HL-60 (cell line): ENCODE data around the gene ZBTB46.

Experiments used
- DNase-seq, 2 experiments: peaks; one replicate each; pipeline ENCODE4 v3.0.0-alpha.2; 2010 to 2020; ENCODE audit warnings: low read depth in 1 of 2, low spot score in 1 of 2
- H3K27ac ChIP-seq: fragments of 250-450 bp; sonication (Bioruptor Pico); replicated peaks from 2 replicates; pipeline ENCODE4 v1.5.1; 2020; ENCODE audit warnings: mild to moderate bottlenecking, moderate library complexity
- H3K27me3 ChIP-seq: fragments of 250-450 bp; sonication (Bioruptor Pico); 2 replicates; pipeline ENCODE4 v1.5.1; 2021; ENCODE audit warnings: mild to moderate bottlenecking, moderate library complexity; ENCODE audit not compliant: insufficient read depth, poor library complexity, severe bottlenecking
- H3K4me3 ChIP-seq: replicated peaks from 2 replicates; pipeline ENCODE4 v1.5.1; 2011; ENCODE audit warnings: mild to moderate bottlenecking, control low read depth, low read length; ENCODE audit not compliant: insufficient read depth
- GABPA ChIP-seq: IDR thresholded peaks from 2 replicates; pipeline ENCODE4 v1.6.1; 2012; ENCODE audit warnings: low read depth
- POLR2AphosphoS5 ChIP-seq: IDR thresholded peaks from 2 replicates; pipeline ENCODE4 v1.6.1; 2012; ENCODE audit warnings: low read depth
- SPI1 ChIP-seq: IDR thresholded peaks from 2 replicates; pipeline ENCODE4 v1.6.1; 2012; ENCODE audit warnings: low read depth, mild to moderate bottlenecking, borderline replicate concordance
- TF ChIP-seq, protein P1 (sequence below): IDR thresholded peaks from 2 replicates; pipeline ENCODE4 v1.6.1; 2012; ENCODE audit warnings: low read depth; ENCODE audit not compliant: insufficient replicate concordance
- TF ChIP-seq, protein P2 (sequence below): IDR thresholded peaks from one replicate; pipeline ENCODE4 v1.5.1; 2011; ENCODE audit warnings: low read length, control low read depth, inconsistent platforms; ENCODE audit not compliant: insufficient read depth

ZBTB46 gene

GRCh38 chr20:63836458-63837344 is 5.6 kb upstream of the ZBTB46 start:
- H3K27ac ChIP-seq, result no peak overlapping the region
- no peak for TF ChIP-seq GABPA
- TF ChIP-seq, protein P1, sequence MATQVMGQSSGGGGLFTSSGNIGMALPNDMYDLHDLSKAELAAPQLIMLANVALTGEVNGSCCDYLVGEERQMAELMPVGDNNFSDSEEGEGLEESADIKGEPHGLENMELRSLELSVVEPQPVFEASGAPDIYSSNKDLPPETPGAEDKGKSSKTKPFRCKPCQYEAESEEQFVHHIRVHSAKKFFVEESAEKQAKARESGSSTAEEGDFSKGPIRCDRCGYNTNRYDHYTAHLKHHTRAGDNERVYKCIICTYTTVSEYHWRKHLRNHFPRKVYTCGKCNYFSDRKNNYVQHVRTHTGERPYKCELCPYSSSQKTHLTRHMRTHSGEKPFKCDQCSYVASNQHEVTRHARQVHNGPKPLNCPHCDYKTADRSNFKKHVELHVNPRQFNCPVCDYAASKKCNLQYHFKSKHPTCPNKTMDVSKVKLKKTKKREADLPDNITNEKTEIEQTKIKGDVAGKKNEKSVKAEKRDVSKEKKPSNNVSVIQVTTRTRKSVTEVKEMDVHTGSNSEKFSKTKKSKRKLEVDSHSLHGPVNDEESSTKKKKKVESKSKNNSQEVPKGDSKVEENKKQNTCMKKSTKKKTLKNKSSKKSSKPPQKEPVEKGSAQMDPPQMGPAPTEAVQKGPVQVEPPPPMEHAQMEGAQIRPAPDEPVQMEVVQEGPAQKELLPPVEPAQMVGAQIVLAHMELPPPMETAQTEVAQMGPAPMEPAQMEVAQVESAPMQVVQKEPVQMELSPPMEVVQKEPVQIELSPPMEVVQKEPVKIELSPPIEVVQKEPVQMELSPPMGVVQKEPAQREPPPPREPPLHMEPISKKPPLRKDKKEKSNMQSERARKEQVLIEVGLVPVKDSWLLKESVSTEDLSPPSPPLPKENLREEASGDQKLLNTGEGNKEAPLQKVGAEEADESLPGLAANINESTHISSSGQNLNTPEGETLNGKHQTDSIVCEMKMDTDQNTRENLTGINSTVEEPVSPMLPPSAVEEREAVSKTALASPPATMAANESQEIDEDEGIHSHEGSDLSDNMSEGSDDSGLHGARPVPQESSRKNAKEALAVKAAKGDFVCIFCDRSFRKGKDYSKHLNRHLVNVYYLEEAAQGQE, result no peak
- no peak for TF ChIP-seq SPI1
- TF ChIP-seq, protein P2, sequence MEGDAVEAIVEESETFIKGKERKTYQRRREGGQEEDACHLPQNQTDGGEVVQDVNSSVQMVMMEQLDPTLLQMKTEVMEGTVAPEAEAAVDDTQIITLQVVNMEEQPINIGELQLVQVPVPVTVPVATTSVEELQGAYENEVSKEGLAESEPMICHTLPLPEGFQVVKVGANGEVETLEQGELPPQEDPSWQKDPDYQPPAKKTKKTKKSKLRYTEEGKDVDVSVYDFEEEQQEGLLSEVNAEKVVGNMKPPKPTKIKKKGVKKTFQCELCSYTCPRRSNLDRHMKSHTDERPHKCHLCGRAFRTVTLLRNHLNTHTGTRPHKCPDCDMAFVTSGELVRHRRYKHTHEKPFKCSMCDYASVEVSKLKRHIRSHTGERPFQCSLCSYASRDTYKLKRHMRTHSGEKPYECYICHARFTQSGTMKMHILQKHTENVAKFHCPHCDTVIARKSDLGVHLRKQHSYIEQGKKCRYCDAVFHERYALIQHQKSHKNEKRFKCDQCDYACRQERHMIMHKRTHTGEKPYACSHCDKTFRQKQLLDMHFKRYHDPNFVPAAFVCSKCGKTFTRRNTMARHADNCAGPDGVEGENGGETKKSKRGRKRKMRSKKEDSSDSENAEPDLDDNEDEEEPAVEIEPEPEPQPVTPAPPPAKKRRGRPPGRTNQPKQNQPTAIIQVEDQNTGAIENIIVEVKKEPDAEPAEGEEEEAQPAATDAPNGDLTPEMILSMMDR, result no peak

GRCh38 chr20:63835021-63835858 is 4.2 kb upstream of the ZBTB46 start:
- TF ChIP-seq, protein P2, result no peak
- TF ChIP-seq GABPA (no peak), SPI1 (no peak), POLR2AphosphoS5 (no peak)
- TF ChIP-seq, protein P1, result no peak
- DNase-seq, result no peak
- Histone ChIP-seq H3K4me3 (no peak overlapping the region), H3K27ac (no peak overlapping the region), H3K27me3 (peaks cover 12% of the 10 kb centered on the region)

More at GRCh38 chr20:63836458-63837344, 5.6 kb upstream of the ZBTB46 start:
- Histone ChIP-seq H3K4me3 (no peak overlapping the region), H3K27me3 (peaks cover 12% of the 10 kb centered on the region)
- DNase-seq, result no peak

DNA sequence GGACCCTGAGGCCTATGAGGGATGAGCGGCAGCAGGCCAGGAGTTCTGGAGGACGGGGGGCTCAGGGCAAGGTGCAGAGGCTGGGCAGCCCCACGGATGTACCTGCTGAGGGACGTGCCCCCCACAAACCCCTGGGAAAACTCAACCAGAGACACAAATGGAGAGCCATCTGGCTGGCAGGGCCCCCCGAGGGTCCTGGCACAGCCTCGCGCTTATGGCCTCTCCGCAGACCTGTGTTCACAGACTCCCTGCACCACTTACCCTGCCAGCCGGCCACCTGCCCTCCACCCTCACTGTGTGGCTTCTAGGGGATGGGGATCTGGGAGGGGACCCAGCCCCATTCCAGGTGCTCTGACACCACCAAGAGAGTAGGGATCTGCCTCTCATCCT is 3.4 kb upstream of the ZBTB46 start:
- DNase-seq, result no peak
- no peak overlapping the region for H3K4me3 ChIP-seq
- peaks cover 18% of the 10 kb centered on the region for H3K27me3 ChIP-seq
- H3K27ac ChIP-seq, result no peak overlapping the region
- TF ChIP-seq, protein P1, result no peak
